Stimulated activated CD8-positive, alpha-beta memory T cell treated with anti-CD3 and anti-CD28 coated beads, Interleukin-7, amount 100 ng/mL, for 48 hours (primary cell): ENCODE results near the gene CNTNAP5.

Experiments
- DNase-seq, 2 donors: peaks; one replicate each; pipeline ENCODE4 v3.0.0-alpha.2; 2020; ENCODE audit warnings: low read depth in 1 of 2; ENCODE audit errors: extremely low read depth in 1 of 2

The CNTNAP5 gene

DNA sequence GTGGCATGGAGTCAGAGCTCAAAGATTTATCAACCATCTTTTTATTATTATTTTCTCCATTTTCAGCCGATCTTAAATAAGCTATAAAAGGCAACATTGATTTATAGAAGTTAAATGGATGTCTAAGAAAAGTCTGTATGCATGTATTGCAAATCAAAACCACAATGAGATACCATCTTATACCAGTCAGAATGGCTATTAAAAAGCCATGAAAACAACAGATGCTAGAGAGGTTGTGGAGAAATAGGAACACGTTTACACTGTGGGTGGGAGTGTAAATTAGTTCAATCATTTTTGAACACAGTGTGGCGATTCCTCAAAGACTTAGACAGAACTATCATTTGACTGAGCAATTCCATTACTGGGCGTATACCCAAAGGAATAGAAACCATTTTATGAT, 731.0 kb downstream of the CNTNAP5 start:
- DNase-seq: no peak

DNA sequence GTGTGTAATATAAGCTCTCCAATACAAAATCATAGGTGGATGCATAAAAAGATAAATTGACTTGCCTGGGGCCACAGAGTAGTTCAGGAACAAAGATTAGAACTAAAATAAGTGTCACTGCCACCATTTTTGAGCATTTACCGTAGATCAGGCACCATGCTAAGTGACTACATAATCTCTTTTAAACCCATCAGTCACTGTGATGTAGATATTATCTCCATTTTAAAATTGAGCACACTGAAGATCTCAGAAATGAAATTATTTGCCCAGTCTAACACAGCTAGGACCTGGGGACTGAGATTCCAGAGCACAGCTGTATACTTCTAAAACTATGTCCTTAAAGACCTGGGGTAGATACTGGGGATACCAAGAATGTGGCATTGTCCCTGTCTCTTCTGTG, 737.3 kb downstream of the CNTNAP5 start:
- no peak for DNase-seq

DNA sequence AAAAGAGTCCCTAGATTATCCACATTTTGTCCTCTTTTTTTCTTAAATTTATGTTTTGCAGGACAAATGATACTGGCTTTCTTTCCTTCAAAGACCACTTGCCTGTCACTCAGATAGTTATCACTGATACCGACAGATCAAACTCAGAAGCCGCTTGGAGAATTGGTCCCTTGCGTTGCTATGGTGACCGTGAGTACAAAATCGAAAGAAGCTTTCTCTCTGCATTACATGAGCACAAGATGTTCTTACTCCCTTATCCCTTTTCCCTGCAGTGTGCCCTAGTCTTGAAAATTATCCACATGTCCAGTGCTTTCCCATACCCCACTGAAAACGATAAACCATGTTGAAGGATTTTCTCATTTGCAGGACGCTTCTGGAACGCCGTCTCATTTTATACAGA, 738.5 kb downstream of the CNTNAP5 start:
- DNase-seq: no peak

DNA sequence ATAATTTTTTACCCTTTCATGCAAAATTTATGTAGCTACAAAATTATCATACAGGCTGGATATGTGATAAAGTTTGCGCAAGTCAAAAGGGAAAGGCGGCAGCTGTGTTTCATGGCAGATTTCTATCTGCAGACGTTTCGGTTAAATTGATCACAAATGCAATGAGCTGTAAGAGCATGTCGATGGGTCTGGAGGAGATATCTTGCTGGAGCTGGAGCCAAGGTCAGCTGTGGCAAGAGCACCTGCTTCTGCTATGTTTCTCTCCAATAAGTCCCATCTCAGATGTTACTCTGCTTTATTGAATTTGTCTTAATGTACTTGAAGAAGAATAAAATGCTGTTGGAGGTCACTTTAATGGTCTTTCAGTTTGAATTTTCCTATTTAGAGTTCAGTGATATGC, 749.7 kb downstream of the CNTNAP5 start:
- no peak for DNase-seq

DNA sequence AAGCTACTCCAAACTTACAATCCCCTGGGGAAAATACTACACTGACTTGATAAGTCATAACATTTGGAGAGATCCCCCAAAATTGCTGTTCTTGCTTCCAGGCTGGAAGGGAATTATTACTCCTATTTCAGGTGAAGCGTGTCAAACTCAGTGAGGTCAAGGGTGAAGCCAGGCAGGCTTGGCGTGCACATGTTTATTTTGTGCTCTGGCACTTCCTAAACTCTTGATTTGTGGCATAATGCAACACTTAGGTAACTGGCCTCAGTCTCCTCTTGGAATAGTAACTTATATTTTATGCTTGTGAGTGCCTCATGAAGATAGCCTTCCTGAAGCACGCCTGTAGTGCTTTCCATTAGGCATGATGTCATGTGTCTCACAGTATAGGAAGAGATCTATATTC, 751.2 kb downstream of the CNTNAP5 start:
- DNase-seq: no peak

- no peak for DNase-seq
Measured at GRCh38 chr2:124778076-124778475, 753.0 kb downstream of the CNTNAP5 start.

GRCh38 chr2:124796647-124797046, 771.6 kb downstream of the CNTNAP5 start:
- DNase-seq: no peak

GRCh38 chr2:124797049-124797448, 772.0 kb downstream of the CNTNAP5 start:
- no peak for DNase-seq

DNA sequence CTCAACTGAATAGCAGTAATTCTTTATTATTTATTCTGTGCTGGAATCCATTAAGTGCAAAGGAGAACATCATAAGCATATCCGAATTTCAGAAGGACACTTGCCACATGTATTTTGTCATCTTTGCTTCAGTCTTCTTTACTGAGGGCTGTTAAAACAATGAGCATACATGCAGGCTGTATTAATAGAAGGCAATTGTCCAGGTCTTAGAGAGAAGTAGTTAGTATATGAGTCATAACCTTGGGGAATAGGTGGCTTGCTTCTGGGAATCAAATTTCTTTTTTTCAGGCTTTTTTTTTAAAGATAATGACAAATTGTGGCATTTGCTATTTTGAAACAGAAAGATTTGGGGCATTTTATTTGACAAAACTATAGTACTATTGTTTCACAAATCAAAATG, 773.5 kb downstream of the CNTNAP5 start:
- no peak for DNase-seq

DNA sequence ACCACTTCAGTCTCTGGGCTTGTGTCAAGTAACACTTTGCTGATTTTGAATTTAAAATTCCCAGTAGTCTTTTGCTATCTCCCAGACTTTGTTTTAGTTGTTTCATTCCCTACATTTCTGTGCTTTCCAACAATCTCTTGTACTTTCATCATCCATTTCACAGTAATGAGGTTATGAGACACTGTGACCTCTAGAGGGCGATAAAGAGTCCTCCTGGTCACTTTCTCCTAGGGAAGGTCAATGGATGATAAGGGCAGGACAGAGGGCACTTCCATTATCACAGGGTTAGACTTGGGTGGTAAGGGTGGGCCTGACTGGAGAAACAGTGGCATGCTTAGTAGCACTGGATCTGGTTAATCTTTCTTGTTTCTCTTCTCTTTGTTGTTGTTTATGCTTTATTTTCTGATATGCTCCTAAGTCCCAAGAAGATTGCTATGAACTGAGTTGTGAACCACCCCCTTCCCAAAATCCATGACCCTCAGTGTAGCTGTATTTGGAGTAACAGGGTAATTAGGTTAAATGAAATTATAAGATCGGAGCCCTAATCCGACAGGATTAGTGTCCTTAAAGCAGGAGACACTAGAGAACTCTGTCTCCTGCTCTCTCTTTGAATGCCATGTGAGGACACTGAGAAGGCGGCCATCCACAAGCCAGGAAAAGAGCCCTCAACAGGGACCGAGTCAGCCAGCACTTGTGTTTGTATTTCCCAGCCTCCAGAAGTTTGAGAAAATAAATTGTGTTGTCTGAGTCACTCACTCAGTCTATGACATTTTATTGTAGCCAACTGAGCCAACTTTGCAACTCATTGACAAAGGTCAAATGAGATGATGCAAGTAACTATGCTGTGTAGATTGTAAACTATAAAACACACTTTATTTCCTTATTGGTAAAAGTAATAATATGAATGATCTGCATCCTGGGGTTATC, 779.2 kb downstream of the CNTNAP5 start:
- no peak for DNase-seq

- DNase-seq: no peak
Measured at GRCh38 chr2:124805060-124805459, 780.0 kb downstream of the CNTNAP5 start.

DNA sequence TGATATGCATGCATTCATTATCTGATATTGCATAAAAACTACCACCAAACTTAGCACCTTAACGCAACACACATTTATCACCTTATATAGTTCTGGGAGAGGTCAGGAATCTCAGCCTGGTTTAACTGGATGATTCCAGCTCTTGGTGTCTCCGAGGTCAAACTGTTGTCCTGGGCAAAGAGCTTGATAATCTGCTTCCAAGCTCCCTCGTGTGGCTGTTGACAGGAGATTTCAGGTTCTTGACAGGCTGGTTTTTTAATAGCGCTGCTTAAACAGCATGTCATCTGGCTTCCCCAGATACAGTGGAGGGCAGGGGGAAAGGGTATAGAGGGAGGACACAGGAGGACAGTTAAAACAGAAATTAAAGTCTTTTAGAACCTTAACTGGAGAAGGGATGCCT, 785.0 kb downstream of the CNTNAP5 start:
- DNase-seq: no peak

DNA sequence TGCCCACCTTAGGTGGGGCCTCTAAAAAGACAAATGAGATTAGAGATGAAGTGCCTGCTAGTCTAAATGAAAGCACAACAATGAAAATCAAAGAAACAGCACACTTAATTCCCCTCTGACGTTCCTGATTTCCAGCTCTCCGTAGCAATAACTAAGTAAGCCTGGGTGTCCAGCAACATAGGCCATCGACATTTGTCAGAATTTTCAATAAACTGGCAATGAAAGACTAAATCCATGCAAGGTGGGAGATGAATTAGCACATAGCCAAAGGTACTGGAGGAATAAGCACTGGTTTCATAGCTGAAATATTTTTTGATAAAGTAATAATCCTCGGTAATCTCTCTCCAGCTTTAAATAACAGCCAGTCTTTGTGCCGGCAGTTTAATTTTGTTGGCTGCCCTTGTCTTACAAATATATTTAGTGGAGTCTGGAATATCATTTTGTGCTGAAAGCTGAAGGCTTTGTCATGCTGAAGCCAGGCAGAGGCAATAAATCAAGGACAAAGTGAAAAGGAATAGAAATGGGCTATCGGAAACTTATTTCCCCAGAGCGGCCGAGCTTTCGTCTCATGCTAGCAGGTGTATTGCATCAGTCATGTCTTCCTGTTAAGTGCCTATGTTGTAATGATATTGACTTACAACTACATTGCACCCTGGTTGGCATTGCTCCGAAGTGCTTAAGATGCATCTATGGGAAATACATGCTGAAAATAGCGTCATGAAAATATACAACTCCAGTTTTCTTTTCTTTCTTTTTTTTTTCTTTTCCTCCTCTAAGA, 790.1 kb downstream of the CNTNAP5 start:
- no peak for DNase-seq

GRCh38 chr2:124816007-124816406, 790.9 kb downstream of the CNTNAP5 start:
- no peak for DNase-seq

- no peak for DNase-seq
Measured at GRCh38 chr2:124822516-124822915, 797.4 kb downstream of the CNTNAP5 start.

DNA sequence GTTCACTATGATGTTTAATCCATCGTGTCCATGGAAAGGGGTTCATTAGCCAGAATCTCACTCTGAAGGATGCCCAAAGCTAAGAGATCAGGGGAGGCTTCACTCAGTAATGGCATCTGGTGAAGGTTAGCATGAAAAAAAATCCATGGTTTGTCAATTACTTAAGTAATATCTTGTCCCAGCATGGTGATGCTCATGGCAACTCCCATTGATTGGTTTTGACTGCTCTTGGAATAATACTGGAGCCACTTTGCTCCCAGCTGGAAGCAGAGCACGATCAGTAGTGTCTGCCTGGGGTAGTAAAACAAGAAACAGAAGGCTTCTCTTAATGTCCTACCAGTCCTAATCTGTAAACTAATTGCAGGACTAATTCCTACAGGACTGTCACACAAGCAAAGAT, 799.4 kb downstream of the CNTNAP5 start:
- DNase-seq: no peak

GRCh38 chr2:124832521-124832920, 807.4 kb downstream of the CNTNAP5 start:
- no peak for DNase-seq

GRCh38 chr2:124834331-124834730, 809.2 kb downstream of the CNTNAP5 start:
- DNase-seq: no peak

- no peak for DNase-seq
Measured at GRCh38 chr2:124835331-124835730, 810.2 kb downstream of the CNTNAP5 start.

DNA sequence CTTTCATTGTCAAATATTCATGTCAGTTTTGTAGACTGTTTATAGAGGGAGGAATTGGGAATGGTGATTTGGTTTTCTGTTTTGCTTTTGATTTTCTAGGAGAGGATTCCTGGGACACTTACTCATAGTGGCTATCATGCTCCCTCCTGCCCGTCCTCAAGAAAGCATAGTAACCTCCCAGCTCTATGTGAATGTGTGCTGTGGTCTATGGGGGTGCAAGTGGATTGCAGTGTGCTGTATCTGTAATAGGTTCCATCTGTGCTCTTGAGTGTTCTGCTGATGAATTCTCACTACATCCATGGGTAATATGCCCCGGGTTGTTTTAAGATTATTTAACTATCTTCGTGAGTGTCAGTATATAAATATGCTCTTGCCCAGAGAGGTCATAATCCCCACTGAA, 811.3 kb downstream of the CNTNAP5 start:
- DNase-seq: no peak

GRCh38 chr2:124837496-124837895, 812.4 kb downstream of the CNTNAP5 start:
- DNase-seq: no peak

- no peak for DNase-seq
Measured at GRCh38 chr2:124838406-124838805, 813.3 kb downstream of the CNTNAP5 start.
